Endodermal cell (in vitro differentiated cells): ENCODE data around the gene RASGRF1. TPM values are rescaled to one million over a fixed set of nuclear protein-coding genes. Genes with fewer than 3 reads are reported as not detected.
A peak's percentile ranks its signal among the peaks of the same experiment; 100 is the strongest.

Source experiments
- DNase-seq: peaks from one replicate; pipeline ENCODE4 v3.0.0-alpha.2; 2017
- H3K27ac ChIP-seq: 2 replicates; pipeline ENCODE4 v1.5.1; 2013; ENCODE audit warnings: mild to moderate bottlenecking, low read depth, low read length, moderate library complexity
- H3K27me3 ChIP-seq: 2 replicates; pipeline ENCODE4 v1.6.1; 2013; ENCODE audit warnings: mild to moderate bottlenecking, low read length, moderate library complexity; ENCODE audit not compliant: insufficient read depth, control insufficient read depth, poor library complexity, severe bottlenecking
- H3K36me3 ChIP-seq: 2 replicates; pipeline ENCODE4 v1.7.0; 2013; ENCODE audit warnings: mild to moderate bottlenecking, low read length, moderate library complexity; ENCODE audit not compliant: control insufficient read depth, insufficient read depth
- H3K4me1 ChIP-seq: one replicate; pipeline ENCODE4 v1.7.0; 2013; ENCODE audit warnings: low read length; ENCODE audit not compliant: control insufficient read depth, insufficient read depth
- H3K4me3 ChIP-seq: 2 replicates; pipeline ENCODE4 v1.5.1; 2013; ENCODE audit warnings: mild to moderate bottlenecking, low read length, moderate library complexity
- H3K9ac ChIP-seq: 2 replicates; pipeline ENCODE4 v1.6.1; 2013; ENCODE audit warnings: mild to moderate bottlenecking, low read length, moderate library complexity; ENCODE audit not compliant: poor library complexity, severe bottlenecking; ENCODE audit errors: extremely low read depth
- H3K9me3 ChIP-seq: 2 replicates; pipeline ENCODE4 v1.6.1; 2013; ENCODE audit warnings: mild to moderate bottlenecking, low read length, moderate library complexity; ENCODE audit not compliant: control insufficient read depth
- H3K27ac Mint-ChIP-seq: 2 replicates; pipeline ENCODE4 v1.8.0; 2020; ENCODE audit warnings: mixed read lengths
- H3K27me3 Mint-ChIP-seq: 2 replicates; pipeline ENCODE4 v1.8.0; 2021; ENCODE audit warnings: mild to moderate bottlenecking, mixed read lengths; ENCODE audit not compliant: insufficient read depth
- H3K36me3 Mint-ChIP-seq: 2 replicates; pipeline ENCODE4 v1.8.0; 2020; ENCODE audit warnings: low read depth, mixed read lengths
- H3K4me1 Mint-ChIP-seq: 2 replicates; pipeline ENCODE4 v1.8.0; 2020; ENCODE audit warnings: mixed read lengths
- H3K4me3 Mint-ChIP-seq: 2 replicates; pipeline ENCODE4 v1.8.0; 2020; ENCODE audit warnings: mild to moderate bottlenecking, moderate library complexity, mixed read lengths
- H3K9me3 Mint-ChIP-seq: 2 replicates; pipeline ENCODE4 v1.8.0; 2020; ENCODE audit warnings: mild to moderate bottlenecking, mixed read lengths
- WGBS, 2 experiments: methylation state at CpG; one replicate each; pipeline versions ENCODE4 v1.1.5 to v1.1.7; 2013; ENCODE audit warnings: missing lambda C conversion rate in 2 of 2, mixed read lengths in 1 of 2; ENCODE audit not compliant: insufficient coverage in 1 of 2, insufficient read length in 1 of 2; 5-methylcytosine and 5-hydroxymethylcytosine counted together
- long read RNA-seq, 4 experiments: library from polyadenylated mRNA in 2 of 4; library from RNA in 1 of 4; library from capped mRNA in 1 of 4; stranded (forward) in 3 of 4; unstranded in 1 of 4; transcript quantifications; one replicate each; pipeline ENCODE4 v2.0.0, GENCODE V29; 2020 to 2021; ENCODE audit warnings: inconsistent platforms in 1 of 4
- polyA plus RNA-seq, 2 experiments: library from polyadenylated mRNA; stranded (reverse); fragments of 50-300 nt; gene quantifications; one replicate each; pipeline ENCODE4 v1.2.3, GENCODE V29; 2013
- total RNA-seq, 2 donors: library from RNA; stranded (reverse); fragmentation: NEBNext Ultra II Directional in 1 of 2; extraction: Animal tissue kit (Norgen Biotek cat#: 25700) in 1 of 2; gene quantifications; 2 replicates in 1 of 2; 3 replicates in 1 of 2; pipeline ENCODE4 v1.2.1, GENCODE V29; 2021
- TF ChIP-seq, protein P1 (sequence below): fragments of 200-600 bp; sonication (generic); conservative IDR thresholded peaks from 2 replicates; pipeline ENCODE4 v1.5.0; 2021; ENCODE audit warnings: antibody characterized with exemption, mild to moderate bottlenecking

RASGRF1 gene, protein sequence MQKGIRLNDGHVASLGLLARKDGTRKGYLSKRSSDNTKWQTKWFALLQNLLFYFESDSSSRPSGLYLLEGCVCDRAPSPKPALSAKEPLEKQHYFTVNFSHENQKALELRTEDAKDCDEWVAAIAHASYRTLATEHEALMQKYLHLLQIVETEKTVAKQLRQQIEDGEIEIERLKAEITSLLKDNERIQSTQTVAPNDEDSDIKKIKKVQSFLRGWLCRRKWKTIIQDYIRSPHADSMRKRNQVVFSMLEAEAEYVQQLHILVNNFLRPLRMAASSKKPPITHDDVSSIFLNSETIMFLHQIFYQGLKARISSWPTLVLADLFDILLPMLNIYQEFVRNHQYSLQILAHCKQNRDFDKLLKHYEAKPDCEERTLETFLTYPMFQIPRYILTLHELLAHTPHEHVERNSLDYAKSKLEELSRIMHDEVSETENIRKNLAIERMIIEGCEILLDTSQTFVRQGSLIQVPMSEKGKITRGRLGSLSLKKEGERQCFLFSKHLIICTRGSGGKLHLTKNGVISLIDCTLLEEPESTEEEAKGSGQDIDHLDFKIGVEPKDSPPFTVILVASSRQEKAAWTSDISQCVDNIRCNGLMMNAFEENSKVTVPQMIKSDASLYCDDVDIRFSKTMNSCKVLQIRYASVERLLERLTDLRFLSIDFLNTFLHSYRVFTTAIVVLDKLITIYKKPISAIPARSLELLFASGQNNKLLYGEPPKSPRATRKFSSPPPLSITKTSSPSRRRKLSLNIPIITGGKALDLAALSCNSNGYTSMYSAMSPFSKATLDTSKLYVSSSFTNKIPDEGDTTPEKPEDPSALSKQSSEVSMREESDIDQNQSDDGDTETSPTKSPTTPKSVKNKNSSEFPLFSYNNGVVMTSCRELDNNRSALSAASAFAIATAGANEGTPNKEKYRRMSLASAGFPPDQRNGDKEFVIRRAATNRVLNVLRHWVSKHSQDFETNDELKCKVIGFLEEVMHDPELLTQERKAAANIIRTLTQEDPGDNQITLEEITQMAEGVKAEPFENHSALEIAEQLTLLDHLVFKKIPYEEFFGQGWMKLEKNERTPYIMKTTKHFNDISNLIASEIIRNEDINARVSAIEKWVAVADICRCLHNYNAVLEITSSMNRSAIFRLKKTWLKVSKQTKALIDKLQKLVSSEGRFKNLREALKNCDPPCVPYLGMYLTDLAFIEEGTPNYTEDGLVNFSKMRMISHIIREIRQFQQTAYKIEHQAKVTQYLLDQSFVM (N-terminal part only)
- under 1 TPM in 1 of 2 donors, not detected in 1; 0.20 TPM for total RNA-seq
- 0.07 TPM for polyA plus RNA-seq (2013, experiment 1 of 2)
- not detected for polyA plus RNA-seq (2013, experiment 2 of 2)
- long read RNA-seq, experiment 1, partial matches to known transcripts, result 0 of 1 reads
- long read RNA-seq, experiment 1, other reads (novel, unspliced or antisense), result 1 of 1 reads
- long read RNA-seq, experiment 2, result 0 reads
- long read RNA-seq, experiment 3, result 0 reads
- long read RNA-seq, experiment 4, result 0 reads

DNA sequence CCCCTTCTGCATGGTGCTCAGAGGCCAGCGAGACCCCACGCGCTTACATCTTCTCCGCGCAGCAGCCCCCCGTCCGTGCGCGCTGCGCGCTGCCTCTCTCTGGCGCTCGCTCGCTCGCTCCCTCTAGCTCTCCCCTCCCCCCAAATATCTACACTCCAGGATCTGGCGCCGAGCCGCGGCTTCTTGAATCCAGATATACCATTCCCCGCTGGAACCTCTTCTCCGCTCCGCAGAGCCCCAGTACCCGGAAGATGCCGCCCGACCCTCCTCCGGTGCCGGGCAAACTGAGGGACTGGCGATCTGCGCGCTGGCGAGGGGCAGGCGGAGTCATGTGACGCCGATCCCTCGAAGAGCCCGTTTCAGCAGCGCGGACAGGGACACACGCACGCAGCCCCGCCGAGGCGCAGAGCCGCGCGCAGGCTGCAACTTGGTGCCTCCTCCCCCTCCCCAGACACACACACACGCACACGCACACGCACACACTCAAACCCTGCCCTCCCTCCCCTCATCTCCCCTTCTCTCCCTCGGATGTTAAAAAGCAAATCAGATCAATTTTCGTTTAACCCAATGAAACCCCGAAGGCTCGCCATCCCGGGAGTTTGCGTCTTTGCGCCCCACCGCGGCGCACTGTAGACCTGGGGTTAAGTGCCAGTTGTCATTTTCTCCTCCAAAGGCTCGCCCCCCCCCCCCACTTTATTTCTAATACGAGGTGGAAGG, at the start of gene RASGRF1:
Gene RASGRF1, minus strand, starts transcription at position 294 of the 717 bp plus-strand sequence. Its CDS starts 282 bp downstream, at position 12.
- Mint-ChIP-seq H3K4me3 (peak within 1 kb of the TSS; percentile 59), H3K27ac (no peak within 1 kb of the TSS), H3K36me3 (no peaks in the 10 kb centered on the region), H3K27me3 (peaks cover 96% of the 10 kb centered on the region), H3K9me3 (no peaks in the 10 kb centered on the region), H3K4me1 (peaks cover 9% of the 10 kb centered on the region)
- Histone ChIP-seq H3K36me3 (no peaks in the 10 kb centered on the region), H3K4me3 (peak within 1 kb of the TSS; percentile 75), H3K9ac (no peak within 1 kb of the TSS), H3K27ac (no peak within 1 kb of the TSS), H3K27me3 (peaks cover 100% of the 10 kb centered on the region), H3K4me1 (no peaks in the 10 kb centered on the region), H3K9me3 (no peaks in the 10 kb centered on the region)
- 0 to 1% methylated on average over 9 to 60 of the region's 61 CpGs for WGBS, 2 experiments
- TF ChIP-seq, protein P1, sequence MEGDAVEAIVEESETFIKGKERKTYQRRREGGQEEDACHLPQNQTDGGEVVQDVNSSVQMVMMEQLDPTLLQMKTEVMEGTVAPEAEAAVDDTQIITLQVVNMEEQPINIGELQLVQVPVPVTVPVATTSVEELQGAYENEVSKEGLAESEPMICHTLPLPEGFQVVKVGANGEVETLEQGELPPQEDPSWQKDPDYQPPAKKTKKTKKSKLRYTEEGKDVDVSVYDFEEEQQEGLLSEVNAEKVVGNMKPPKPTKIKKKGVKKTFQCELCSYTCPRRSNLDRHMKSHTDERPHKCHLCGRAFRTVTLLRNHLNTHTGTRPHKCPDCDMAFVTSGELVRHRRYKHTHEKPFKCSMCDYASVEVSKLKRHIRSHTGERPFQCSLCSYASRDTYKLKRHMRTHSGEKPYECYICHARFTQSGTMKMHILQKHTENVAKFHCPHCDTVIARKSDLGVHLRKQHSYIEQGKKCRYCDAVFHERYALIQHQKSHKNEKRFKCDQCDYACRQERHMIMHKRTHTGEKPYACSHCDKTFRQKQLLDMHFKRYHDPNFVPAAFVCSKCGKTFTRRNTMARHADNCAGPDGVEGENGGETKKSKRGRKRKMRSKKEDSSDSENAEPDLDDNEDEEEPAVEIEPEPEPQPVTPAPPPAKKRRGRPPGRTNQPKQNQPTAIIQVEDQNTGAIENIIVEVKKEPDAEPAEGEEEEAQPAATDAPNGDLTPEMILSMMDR, result no peak
- DNase-seq, result peak; percentile 83

DNA sequence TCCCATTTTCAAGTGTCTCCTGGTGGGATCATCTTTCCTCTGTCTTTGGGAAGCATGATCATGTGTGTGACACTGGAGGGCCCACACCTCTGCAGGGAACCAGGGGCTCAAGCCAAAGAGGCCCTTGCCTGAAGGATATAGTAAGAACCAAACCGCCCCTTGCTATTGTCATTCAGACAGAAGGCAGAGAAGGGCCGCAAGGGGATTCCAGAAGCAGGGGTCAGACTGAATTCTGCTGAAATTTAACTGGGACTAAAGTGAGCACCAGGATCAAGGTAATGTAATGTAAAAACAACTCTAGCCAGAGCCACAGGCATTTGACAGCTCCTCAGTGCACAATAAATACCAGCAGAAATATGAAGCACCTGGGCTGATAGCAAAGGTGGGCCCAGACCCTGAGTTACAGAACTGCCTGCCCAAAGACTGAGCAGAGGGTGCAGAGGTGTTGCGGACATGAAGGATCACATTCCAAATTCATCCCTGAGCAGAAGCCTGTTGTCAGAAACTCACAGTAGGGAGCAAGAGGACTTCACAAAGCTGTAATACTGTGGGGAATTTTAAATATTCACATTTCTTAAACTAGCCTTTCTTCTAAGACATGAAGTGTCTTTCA, 46.0 kb upstream of the RASGRF1 start:
- H3K9me3 ChIP-seq, result peaks cover 20% of the 10 kb centered on the region
- H3K36me3 ChIP-seq, result no peaks in the 10 kb centered on the region
- peak; percentile 71 for DNase-seq
- Mint-ChIP-seq H3K27ac (no peak overlapping the region), H3K27me3 (peaks cover 2% of the 10 kb centered on the region), H3K4me3 (no peak overlapping the region), H3K9me3 (peaks cover 14% of the 10 kb centered on the region), H3K36me3 (no peaks in the 10 kb centered on the region), H3K4me1 (peaks cover 25% of the 10 kb centered on the region)
- H3K9ac ChIP-seq, result no peak overlapping the region
- no peak overlapping the region for H3K27ac ChIP-seq
- peak overlapping the region; percentile 12 for H3K4me3 ChIP-seq
- 49% methylated on average over 3 of the region's 3 CpGs; no CpG with 5 or more reads in 1 of the 2 experiments for WGBS, 2 experiments
- peaks cover 21% of the 10 kb centered on the region for H3K4me1 ChIP-seq
- H3K27me3 ChIP-seq, result no peaks in the 10 kb centered on the region
- TF ChIP-seq, protein P1, result no peak
